Muscle layer of duodenum (tissue), 2 donors: ENCODE results near the gene ACAN.

Experiments used
- H3K27ac ChIP-seq: one replicate; pipeline ENCODE4 v1.7.0; 2013; ENCODE audit warnings: mild to moderate bottlenecking, low read length
- H3K27me3 ChIP-seq: one replicate; pipeline ENCODE4 v1.7.0; 2013; ENCODE audit warnings: low read depth, mild to moderate bottlenecking, control low read depth, low read length
- H3K36me3 ChIP-seq, 2 donors: one replicate each; pipeline ENCODE4 v1.7.0; 2013; ENCODE audit warnings: low read length in 2 of 2, control low read depth in 1 of 2, mild to moderate bottlenecking in 1 of 2; ENCODE audit not compliant: insufficient read depth in 2 of 2, control insufficient read depth in 1 of 2
- H3K4me1 ChIP-seq, 2 donors: one replicate each; pipeline ENCODE4 v1.7.0; 2013; ENCODE audit warnings: low read length in 2 of 2, mild to moderate bottlenecking in 2 of 2, control low read depth in 1 of 2, moderate library complexity in 1 of 2; ENCODE audit not compliant: insufficient read depth in 2 of 2, control insufficient read depth in 1 of 2
- H3K4me3 ChIP-seq, 2 donors: one replicate each; pipeline ENCODE4 v1.7.0; 2013; ENCODE audit warnings: low read length in 2 of 2, low read depth in 1 of 2, mild to moderate bottlenecking in 1 of 2
- H3K9me3 ChIP-seq, 2 donors: one replicate each; pipeline ENCODE4 v1.7.0; 2013; ENCODE audit warnings: low read length in 2 of 2, control low read depth in 1 of 2, mild to moderate bottlenecking in 1 of 2; ENCODE audit not compliant: control insufficient read depth in 1 of 2
- donor health status: healthy.

The ACAN gene

DNA sequence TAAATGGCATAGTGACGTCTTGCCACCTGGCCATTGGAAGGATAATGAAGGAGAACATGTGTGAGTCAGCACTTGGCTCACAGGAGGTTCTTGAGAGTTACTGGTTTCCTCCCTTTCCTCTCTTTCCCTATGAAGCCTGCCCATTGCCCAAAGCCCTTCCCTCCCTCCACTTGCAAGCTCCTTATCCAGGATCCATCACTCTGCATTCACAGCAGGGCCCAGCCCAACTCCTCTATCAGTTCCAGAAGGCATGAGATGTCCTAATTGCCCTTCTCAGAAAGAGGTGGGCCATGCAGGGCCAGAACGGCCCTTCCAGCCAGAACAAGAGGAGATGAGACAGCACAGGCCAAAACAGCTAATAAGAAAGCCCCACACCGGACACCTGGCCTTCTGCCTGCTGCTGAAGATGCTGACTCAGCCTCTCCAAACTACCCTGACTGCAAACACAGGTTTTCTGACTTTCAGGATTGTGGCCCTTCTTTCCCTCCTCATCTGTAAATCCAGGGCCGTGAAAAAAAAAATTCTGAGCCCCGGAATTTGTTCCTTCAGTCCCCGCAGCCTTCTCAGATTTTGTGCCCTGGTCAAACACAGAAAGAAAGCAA lies 62.4 kb downstream of the ACAN start:
- Histone ChIP-seq H3K4me3 (no peak overlapping the region), H3K9me3 (no peaks in the 10 kb centered on the region), H3K36me3 (no peaks in the 10 kb centered on the region), H3K27me3 (no peaks in the 10 kb centered on the region), H3K4me1 (no peaks in the 10 kb centered on the region), H3K27ac (no peak overlapping the region)

DNA sequence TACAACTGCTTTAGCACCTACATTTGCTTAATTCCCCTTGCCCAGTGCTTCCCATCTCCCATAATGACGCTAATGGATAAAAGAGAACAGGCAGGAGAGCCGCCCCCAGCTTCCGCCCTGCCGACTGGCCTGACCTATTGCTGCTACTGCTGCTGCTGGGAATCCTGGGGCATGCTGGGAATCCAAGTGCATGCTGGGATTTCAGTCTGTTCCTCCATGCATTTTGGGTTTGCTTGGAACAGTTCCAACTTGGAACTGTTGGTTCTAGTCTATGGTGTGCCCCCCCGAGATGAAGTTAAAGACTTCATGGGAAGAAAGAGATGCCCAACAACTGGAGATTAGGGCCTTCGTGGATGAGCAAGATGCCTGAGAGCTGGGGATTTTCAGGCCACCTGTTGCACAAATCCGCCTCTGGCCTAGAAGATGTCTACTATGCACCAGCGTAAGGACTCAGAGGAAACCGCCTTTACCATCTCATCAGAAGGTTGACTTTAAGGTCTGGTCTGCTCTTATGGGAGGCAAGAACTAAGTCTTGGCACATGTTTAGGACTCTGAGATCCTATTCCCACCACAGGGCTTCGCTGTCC lies 63.2 kb downstream of the ACAN start:
- Histone ChIP-seq H3K36me3 (no peaks in the 10 kb centered on the region), H3K9me3 (no peaks in the 10 kb centered on the region), H3K4me3 (no peak overlapping the region), H3K4me1 (no peaks in the 10 kb centered on the region), H3K27me3 (no peaks in the 10 kb centered on the region), H3K27ac (no peak overlapping the region)

DNA sequence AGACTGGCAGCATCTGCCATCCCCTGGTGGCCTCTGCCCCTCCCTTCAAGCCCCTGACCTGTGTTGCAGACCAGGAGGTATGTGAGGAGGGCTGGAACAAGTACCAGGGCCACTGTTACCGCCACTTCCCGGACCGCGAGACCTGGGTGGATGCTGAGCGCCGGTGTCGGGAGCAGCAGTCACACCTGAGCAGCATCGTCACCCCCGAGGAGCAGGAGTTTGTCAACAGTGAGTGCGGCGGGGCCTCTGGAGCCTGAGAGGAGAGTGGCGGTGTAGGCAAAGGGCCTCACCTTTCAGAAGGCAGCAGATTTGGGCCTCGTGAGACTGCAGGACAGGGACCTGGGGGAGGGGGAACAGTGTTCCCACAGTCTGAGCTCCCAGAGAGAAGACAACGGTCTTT lies 68.1 kb downstream of the ACAN start:
- no peak overlapping the region for H3K4me3 ChIP-seq

DNA sequence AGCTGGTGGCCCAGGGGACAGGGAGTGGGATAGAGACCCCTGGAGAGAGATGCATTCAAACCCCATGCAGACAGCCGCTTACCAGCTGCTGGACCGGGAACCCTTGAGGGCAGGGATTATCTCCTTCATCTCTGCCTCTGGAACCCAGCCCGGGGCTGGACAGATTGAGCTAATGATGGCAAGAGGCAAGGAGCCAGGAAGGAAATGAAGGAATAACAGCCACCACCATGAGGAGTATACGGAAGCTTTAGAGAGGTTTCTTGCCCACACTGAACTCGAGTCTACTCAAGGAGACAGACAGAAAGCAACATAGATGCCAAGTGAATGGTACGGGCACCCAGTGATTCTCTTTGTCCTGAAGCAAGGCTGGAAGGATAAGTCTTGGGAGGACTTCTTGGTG lies 68.9 kb downstream of the ACAN start:
- Histone ChIP-seq H3K9me3 (no peaks in the 10 kb centered on the region), H3K27ac (no peak overlapping the region), H3K4me1 (no peaks in the 10 kb centered on the region), H3K4me3 (no peak overlapping the region), H3K27me3 (no peaks in the 10 kb centered on the region), H3K36me3 (no peaks in the 10 kb centered on the region)

More for the DNA sequence above, 68.1 kb downstream of the ACAN start:
- no peaks in the 10 kb centered on the region for H3K36me3 ChIP-seq
- H3K4me1 ChIP-seq: no peaks in the 10 kb centered on the region
- H3K9me3 ChIP-seq: no peaks in the 10 kb centered on the region
- no peak overlapping the region for H3K27ac ChIP-seq
- H3K27me3 ChIP-seq: no peaks in the 10 kb centered on the region

DNA sequence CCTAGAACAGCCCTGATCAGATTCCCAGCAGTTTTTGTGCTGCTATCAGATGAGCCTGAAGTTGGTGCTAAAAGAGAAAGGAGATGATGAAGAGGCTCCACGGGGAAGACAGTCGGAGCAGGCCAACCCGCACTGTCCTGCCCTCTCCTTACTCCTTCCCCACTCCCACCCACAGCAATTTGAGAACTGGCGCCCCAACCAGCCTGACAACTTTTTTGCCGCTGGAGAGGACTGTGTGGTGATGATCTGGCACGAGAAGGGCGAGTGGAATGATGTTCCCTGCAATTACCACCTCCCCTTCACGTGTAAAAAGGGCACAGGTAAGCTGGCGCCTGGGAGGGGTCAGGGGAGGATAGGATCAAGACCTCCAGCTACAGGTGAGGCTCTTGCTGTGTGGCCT lies 69.5 kb downstream of the ACAN start:
- H3K9me3 ChIP-seq: no peaks in the 10 kb centered on the region
- no peaks in the 10 kb centered on the region for H3K27me3 ChIP-seq
- no peak overlapping the region for H3K4me3 ChIP-seq
- H3K4me1 ChIP-seq: no peaks in the 10 kb centered on the region
- no peak overlapping the region for H3K27ac ChIP-seq
- no peaks in the 10 kb centered on the region for H3K36me3 ChIP-seq

DNA sequence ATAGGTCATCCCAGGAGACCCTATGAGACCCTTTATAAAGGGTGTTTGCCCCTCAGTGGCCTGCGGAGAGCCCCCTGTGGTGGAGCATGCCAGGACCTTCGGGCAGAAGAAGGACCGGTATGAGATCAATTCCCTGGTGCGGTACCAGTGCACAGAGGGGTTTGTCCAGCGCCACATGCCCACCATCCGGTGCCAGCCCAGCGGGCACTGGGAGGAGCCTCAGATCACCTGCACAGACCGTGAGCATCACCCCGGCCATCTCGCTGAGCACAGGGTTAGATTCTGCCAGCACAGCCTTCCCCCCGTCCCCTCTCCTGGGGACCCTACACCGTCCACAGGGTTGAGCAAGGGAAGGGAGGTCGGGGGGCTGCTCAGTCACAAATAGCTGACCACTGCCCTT lies 70.5 kb downstream of the ACAN start:
- H3K4me3 ChIP-seq: no peak overlapping the region
- no peaks in the 10 kb centered on the region for H3K27me3 ChIP-seq
- H3K9me3 ChIP-seq: no peaks in the 10 kb centered on the region
- no peak overlapping the region for H3K27ac ChIP-seq
- H3K36me3 ChIP-seq: no peaks in the 10 kb centered on the region
- H3K4me1 ChIP-seq: no peaks in the 10 kb centered on the region

DNA sequence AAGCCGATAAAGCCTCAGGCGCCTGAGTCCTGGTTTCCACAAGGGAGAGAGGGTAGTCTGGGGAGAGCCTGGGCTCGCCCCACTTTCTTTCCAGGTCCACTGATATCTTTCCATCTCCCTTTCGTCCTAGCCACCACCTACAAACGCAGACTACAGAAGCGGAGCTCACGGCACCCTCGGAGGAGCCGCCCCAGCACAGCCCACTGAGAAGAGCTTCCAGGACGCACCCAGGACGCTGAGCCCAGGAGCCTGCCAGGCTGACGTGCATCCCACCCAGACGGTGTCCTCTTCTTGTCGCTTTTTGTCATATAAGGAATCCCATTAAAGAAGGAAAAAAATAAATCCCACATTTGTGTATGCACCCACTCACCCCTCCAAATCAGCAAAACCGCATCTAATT lies 71.0 kb downstream of the ACAN start:
- H3K27me3 ChIP-seq: no peaks in the 10 kb centered on the region
- H3K4me3 ChIP-seq: no peak overlapping the region
- no peaks in the 10 kb centered on the region for H3K4me1 ChIP-seq
- H3K27ac ChIP-seq: no peak overlapping the region
- no peaks in the 10 kb centered on the region for H3K9me3 ChIP-seq
- no peaks in the 10 kb centered on the region for H3K36me3 ChIP-seq

DNA sequence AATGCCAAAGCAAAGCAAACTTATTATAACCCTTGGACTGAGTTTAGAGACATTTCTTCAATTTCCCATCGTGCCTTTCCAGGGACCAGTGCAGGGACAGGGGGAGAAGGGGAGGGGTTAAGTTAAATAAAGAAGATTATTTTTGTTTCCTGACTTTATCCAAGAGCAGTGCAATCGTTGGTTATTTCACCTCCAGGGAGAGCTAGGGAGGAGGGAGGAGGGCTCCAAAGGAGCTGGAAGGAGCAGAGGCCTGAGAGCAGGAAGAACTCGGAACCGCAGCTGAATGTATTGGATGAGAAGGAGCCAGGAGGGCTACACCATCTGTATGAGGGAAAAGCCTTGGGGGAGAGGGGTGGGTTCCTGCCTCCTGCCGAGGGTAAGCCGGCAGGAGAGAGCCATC lies 71.4 kb downstream of the ACAN start:
- no peaks in the 10 kb centered on the region for H3K4me1 ChIP-seq
- H3K36me3 ChIP-seq: no peaks in the 10 kb centered on the region
- no peak overlapping the region for H3K4me3 ChIP-seq
- no peak overlapping the region for H3K27ac ChIP-seq
- no peaks in the 10 kb centered on the region for H3K9me3 ChIP-seq
- H3K27me3 ChIP-seq: no peaks in the 10 kb centered on the region

DNA sequence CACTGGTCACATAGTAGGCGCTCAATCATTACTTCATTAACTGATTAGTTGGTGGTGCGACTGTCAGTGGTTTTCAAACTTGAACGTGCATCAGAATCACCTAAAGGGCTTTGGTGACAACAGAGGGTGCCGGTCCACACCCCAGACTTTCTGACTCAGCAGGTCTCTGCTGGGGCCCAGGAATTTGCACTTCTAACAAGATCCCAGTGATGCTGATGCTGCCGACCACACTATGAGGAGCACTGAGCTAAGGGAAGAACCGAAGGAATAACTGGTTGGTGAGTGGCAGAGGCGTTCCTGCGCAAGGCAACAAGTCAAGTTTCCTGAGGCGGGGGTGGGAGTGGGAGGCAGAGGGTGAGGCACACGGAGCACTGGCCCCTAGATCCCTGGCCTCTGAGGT lies 73.3 kb downstream of the ACAN start:
- Histone ChIP-seq H3K27ac (no peak overlapping the region), H3K4me3 (no peak overlapping the region), H3K36me3 (no peaks in the 10 kb centered on the region)

DNA sequence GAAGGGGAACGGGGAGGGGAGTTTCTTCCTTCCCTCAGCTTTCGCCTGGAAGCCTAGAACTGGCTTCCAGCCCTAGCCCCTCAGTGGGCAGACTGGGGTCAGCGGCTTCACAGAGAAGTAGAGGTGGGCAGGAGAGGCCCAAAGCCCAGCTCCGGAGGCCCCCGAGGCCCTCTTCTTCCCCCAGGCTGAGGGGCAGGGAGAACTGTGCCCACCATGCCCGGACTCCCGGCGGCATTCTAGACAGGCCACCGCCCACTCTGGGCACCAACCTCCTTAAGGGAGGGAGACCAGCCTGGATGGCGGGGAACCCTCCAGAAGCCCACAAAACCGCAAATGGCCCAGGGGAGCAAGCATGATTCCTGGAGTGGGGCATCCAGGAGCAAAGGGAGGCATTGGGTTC lies 74.2 kb downstream of the ACAN start:
- H3K36me3 ChIP-seq: no peaks in the 10 kb centered on the region
- H3K27me3 ChIP-seq: no peaks in the 10 kb centered on the region
- no peak overlapping the region for H3K27ac ChIP-seq
- no peaks in the 10 kb centered on the region for H3K4me1 ChIP-seq
- H3K4me3 ChIP-seq: no peak overlapping the region
- H3K9me3 ChIP-seq: no peaks in the 10 kb centered on the region

More for the DNA sequence above, 73.3 kb downstream of the ACAN start:
- Histone ChIP-seq H3K4me1 (no peaks in the 10 kb centered on the region), H3K9me3 (no peaks in the 10 kb centered on the region), H3K27me3 (no peaks in the 10 kb centered on the region)

DNA sequence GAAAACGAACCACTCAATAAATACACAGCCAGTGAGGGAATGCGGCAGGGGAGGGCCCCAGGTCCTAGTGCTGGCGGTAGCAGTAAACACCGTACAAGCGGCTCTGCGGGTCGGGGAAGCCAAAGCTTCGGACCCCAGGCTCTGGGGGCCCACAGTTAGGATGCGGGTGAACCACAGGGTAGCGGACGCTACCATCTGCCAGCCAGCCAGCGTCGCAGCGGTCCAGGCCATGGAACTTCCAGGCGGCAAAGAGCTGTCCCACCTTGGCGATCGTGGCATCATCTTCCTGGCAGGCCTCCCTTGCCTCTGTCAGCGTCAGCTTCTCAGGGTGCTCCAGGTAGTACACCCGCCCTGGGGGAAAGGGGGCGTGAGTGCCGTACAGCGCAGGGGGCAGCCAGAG lies 74.7 kb downstream of the ACAN start:
- Histone ChIP-seq H3K4me1 (no peaks in the 10 kb centered on the region), H3K36me3 (no peaks in the 10 kb centered on the region), H3K27me3 (no peaks in the 10 kb centered on the region), H3K4me3 (no peak overlapping the region), H3K27ac (no peak overlapping the region), H3K9me3 (no peaks in the 10 kb centered on the region)

DNA sequence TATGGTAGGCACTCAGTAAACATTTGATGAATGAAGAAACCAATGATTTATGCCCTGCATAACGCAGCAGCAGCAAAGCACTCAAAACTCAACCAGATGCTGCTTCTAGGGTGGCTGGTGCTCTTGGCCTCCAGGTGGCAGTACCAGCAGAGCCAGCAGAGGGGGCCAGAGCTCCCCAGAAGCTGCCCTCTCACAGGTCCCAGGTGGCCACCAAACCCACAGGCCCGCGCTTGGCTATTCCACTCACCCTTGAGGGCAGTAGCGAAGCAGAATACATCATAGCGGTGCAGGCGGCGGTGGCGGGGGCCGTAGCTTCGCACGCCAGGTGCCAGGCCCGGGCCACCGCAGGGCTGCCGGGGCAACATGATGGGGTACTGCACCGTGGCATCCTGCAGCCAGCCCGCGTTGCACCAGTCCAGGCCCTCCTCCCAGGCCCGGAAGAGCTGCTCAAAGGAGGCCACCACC lies 75.5 kb downstream of the ACAN start:
- Histone ChIP-seq H3K4me1 (no peaks in the 10 kb centered on the region), H3K27ac (no peak overlapping the region), H3K9me3 (no peaks in the 10 kb centered on the region), H3K36me3 (no peaks in the 10 kb centered on the region), H3K4me3 (no peak overlapping the region), H3K27me3 (no peaks in the 10 kb centered on the region)
